Measurements from ENCODE around the gene PACRG. TPM values are rescaled to one million over a fixed set of nuclear protein-coding genes. Genes with fewer than 3 reads are reported as not detected.

PACRG gene
- total and polyA plus RNA-seq, 2 donors (not counting 3 experiments of a cell fraction or from before 2014, with no cell fraction given): 0.08 TPM; not detected in 1

- H3K9ac ChIP-seq (replicated peaks; ENCODE audit: extremely low read depth, insufficient read depth, low read length): no peak overlapping the region
- dilution Hi-C loops (cut with MboI; ENCODE audit: extremely low pct_ligation_motif_present, low sequenced_read_pairs) (no loop called here), intact Hi-C loops (cut with micrococcal nuclease) (no loop called here)
- no peak overlapping the region for H3K4me3 ChIP-seq (replicated peaks in 1 of 3; ENCODE audit: insufficient read depth in 1 of 3, low read depth in 1 of 3, low read length in 3 of 3)
- H3K4me2 ChIP-seq (ENCODE audit: insufficient read depth, low read length): no peak overlapping the region
- POLR2A ChIA-PET: interaction anchor here (0.6 kb wide), 1 partner anchor 75 kb away, joined by 6 read pairs; no protein-coding TSS in a partner anchor
- no peak overlapping the region for H3K27ac ChIP-seq (ENCODE audit: insufficient read depth, low read depth, low read length)
- no peaks in the 10 kb centered on the region for H3K79me2 ChIP-seq (ENCODE audit: control insufficient read depth, insufficient read depth, low read length)
- DNase-seq (ENCODE audit: low read depth, low spot score) (no peak), FAIRE-seq (no peak)
- no peak overlapping the region for H2AFZ ChIP-seq (ENCODE audit: low read depth, low read length)
- no peaks in the 10 kb centered on the region for H3K36me3 ChIP-seq (ENCODE audit: control insufficient read depth in 2 of 2, extremely low read depth in 1 of 2, insufficient read depth in 2 of 2, low read length in 2 of 2)
- peaks cover 0 to 2% of the 10 kb centered on the region in 2 experiments for H3K27me3 ChIP-seq (ENCODE audit: control insufficient read depth in 2 of 2, insufficient read depth in 2 of 2, low read length in 2 of 2)
- no peaks in the 10 kb centered on the region for H4K20me1 ChIP-seq (replicated peaks; ENCODE audit: control insufficient read depth, extremely low read depth, insufficient read depth, low read length)
- H3K9me1 ChIP-seq (replicated peaks; ENCODE audit: control insufficient read depth, extremely low read depth, insufficient read depth, low read length): no peaks in the 10 kb centered on the region
- CTCF ChIA-PET: interaction anchor here (1.2 kb wide), 1 partner anchor 10 kb away, joined by 4 read pairs; no protein-coding TSS in a partner anchor
- TF ChIP-seq POLR2AphosphoS5 (IDR thresholded peaks at IDR 0.05; ENCODE audit: insufficient read depth, low read depth, low read length) (no peak), GATA2 (IDR thresholded peaks at IDR 0.05; ENCODE audit: insufficient read depth, insufficient read length, low read depth, low read length) (no peak), JUN (IDR thresholded peaks at IDR 0.05; ENCODE audit: borderline replicate concordance, insufficient read depth, insufficient read length, low read depth) (no peak), MAX (IDR thresholded peaks at IDR 0.05; ENCODE audit: insufficient read depth, insufficient read length) (no peak), CTCF (IDR thresholded peaks at IDR 0.05; ENCODE audit: extremely low read depth in 1 of 2, insufficient read depth in 1 of 2, low read depth in 1 of 2, low read length in 2 of 2) (no peak), MYC (IDR thresholded peaks at IDR 0.05; ENCODE audit: low read depth, low read length) (no peak), POLR2A (IDR thresholded peaks at IDR 0.05; ENCODE audit: low read depth, low read length) (no peak), FOS (IDR thresholded peaks at IDR 0.05; ENCODE audit: borderline replicate concordance, insufficient read depth, low read length) (no peak)
- no peaks in the 10 kb centered on the region for H3K9me3 ChIP-seq (replicated peaks; ENCODE audit: control insufficient read depth, insufficient read depth, low read length)
- no TSS peak for BruUV-seq (replicated peaks)
- H3K4me1 ChIP-seq (ENCODE audit: control insufficient read depth, extremely low read depth, insufficient read depth, low read length): no peaks in the 10 kb centered on the region
These were observed 420.9 kb downstream of the PACRG start for GRCh38 chr6:163148451-163149278.
